CD4-positive, alpha-beta T cell (primary cell): ENCODE data around the gene PHF12. TPM values are rescaled to one million over a fixed set of nuclear protein-coding genes. Genes with fewer than 3 reads are reported as not detected.

Experiments
- ATAC-seq: fragments of 200-7000 bp; cut with Tn5 transposase; one replicate; pipeline ENCODE4 v1.10.0; 2022; ENCODE audit warnings: mild to moderate bottlenecking; ENCODE audit not compliant: poor library complexity
- CTCF ChIA-PET: fragments of 350-600 bp; sonication (Branson Sonifier 250); formaldehyde crosslinking; loops from one replicate; lab custom pipeline; 2021; ENCODE audit warnings: antibody characterized with exemption, inconsistent platforms; lab: Charles Lee
- POLR2A ChIA-PET: fragments of 350-600 bp; sonication (Branson Sonifier 250); formaldehyde crosslinking; loops from one replicate; lab custom pipeline; 2021; ENCODE audit warnings: antibody characterized with exemption, inconsistent platforms; lab: Charles Lee
- DNase-seq, 14 experiments: peaks; one replicate each; pipeline ENCODE4 v3.0.0-alpha.2; 2013 to 2020; ENCODE audit warnings: mixed read lengths in 2 of 14
- H3K27ac ChIP-seq, 2 donors: one replicate each; pipeline versions ENCODE4 v1.5.1 to v1.7.0; 2013; ENCODE audit warnings: low read length in 2 of 2, low read depth in 1 of 2, mild to moderate bottlenecking in 1 of 2
- H3K27me3 ChIP-seq, 2 experiments: 1 replicate in 1 of 2; 2 replicates in 1 of 2; pipeline versions ENCODE4 v1.6.1 to v1.7.0; 2013; ENCODE audit warnings: low read length in 2 of 2, control low read depth in 1 of 2, mild to moderate bottlenecking in 1 of 2, moderate library complexity in 1 of 2; ENCODE audit not compliant: insufficient read depth in 2 of 2, control insufficient read depth in 1 of 2
- H3K36me3 ChIP-seq: one replicate; pipeline ENCODE4 v1.6.1; 2013; ENCODE audit warnings: low read length, control low read depth; ENCODE audit not compliant: insufficient read depth
- H3K4me1 ChIP-seq: one replicate; pipeline ENCODE4 v1.6.1; 2013; ENCODE audit warnings: low read length, control low read depth; ENCODE audit not compliant: insufficient read depth
- H3K4me3 ChIP-seq: one replicate; pipeline ENCODE4 v1.5.1; 2013; ENCODE audit warnings: mild to moderate bottlenecking, low read length, moderate library complexity
- H3K9me3 ChIP-seq, 2 experiments: 1 replicate in 1 of 2; 2 replicates in 1 of 2; pipeline versions ENCODE4 v1.6.1 to v1.7.0; 2013; ENCODE audit warnings: low read length in 2 of 2, mild to moderate bottlenecking in 2 of 2, control low read depth in 1 of 2, moderate library complexity in 1 of 2; ENCODE audit not compliant: control insufficient read depth in 1 of 2, insufficient read depth in 1 of 2
- H3K27ac Mint-ChIP-seq: one replicate; pipeline ENCODE4 v1.8.0; 2020; ENCODE audit warnings: mixed read lengths
- H3K27me3 Mint-ChIP-seq: one replicate; pipeline ENCODE4 v1.8.0; 2021; ENCODE audit warnings: mixed read lengths
- H3K36me3 Mint-ChIP-seq: one replicate; pipeline ENCODE4 v1.8.0; 2021; ENCODE audit warnings: low read depth, mixed read lengths
- H3K4me1 Mint-ChIP-seq: one replicate; pipeline ENCODE4 v1.8.0; 2021; ENCODE audit warnings: low read depth, mixed read lengths
- H3K4me3 Mint-ChIP-seq: one replicate; pipeline ENCODE4 v1.8.0; 2020; ENCODE audit warnings: mild to moderate bottlenecking, mixed read lengths
- H3K9me3 Mint-ChIP-seq: one replicate; pipeline ENCODE4 v1.8.0; 2020; ENCODE audit warnings: mixed read lengths
- CTCF ChIP-seq: fragments of 200-600 bp; IDR thresholded peaks from one replicate; pipeline ENCODE4 v1.8.0; 2022; ENCODE audit warnings: antibody characterized with exemption, mild to moderate bottlenecking
- intact Hi-C, 2 experiments: fragments of 100-400 bp; cut with DNase I in 1 of 2; cut with micrococcal nuclease in 1 of 2; formaldehyde crosslinking; loops; one replicate each; pipeline versions ENCODE4 v1.15.1 to v1.9.0; 2023 to 2025; cut with DNase I, micrococcal nuclease
- total RNA-seq, 174 experiments: library from RNA in 2 of 174; stranded (reverse) in 2 of 174; gene quantifications; one replicate each; pipeline ENCODE4 v1.2.3 and lab custom pipeline; 2021 to 2026

PHF12 gene
- total RNA-seq, 2 experiments from 2014 or later, result 232 to 247 TPM

GRCh38 chr17:28953444-28954118, 2.3 kb upstream of the PHF12 start:
- ATAC-seq, result no peak

GRCh38 chr17:28951991-28952975, 965 bp upstream of the PHF12 start:
- ChIA-PET CTCF (interaction anchor here (1.0 to 5.7 kb wide), 15 partner anchors 8 to 305 kb away, joined by 3 to 56 read pairs (median 5); partner anchors contain the start of genes DHRS13, FAM222B, FLOT2 and NEK8), POLR2A (interaction anchor here (0.6 to 10.3 kb wide), 44 partner anchors 9 to 1838 kb away, joined by 3 to 150 read pairs (median 6); partner anchors contain the start of genes ABHD15, ALDOC, BLTP2 and DHRS13)
- Histone ChIP-seq H3K27me3 (no peaks in the 10 kb centered on the region), H3K27ac (peak overlapping the region; percentile 94 to 97), H3K4me3 (peak overlapping the region; percentile 64), H3K9me3 (no peaks in the 10 kb centered on the region), H3K4me1 (peaks cover 34% of the 10 kb centered on the region), H3K36me3 (no peaks in the 10 kb centered on the region)
- peak; percentile 71 for ATAC-seq
- peaks cover 28% of the 10 kb centered on the region for H3K36me3 Mint-ChIP-seq
- H3K9me3 Mint-ChIP-seq, result no peaks in the 10 kb centered on the region
- no peak overlapping the region for H3K4me3 Mint-ChIP-seq
- no peak overlapping the region for H3K27ac Mint-ChIP-seq
- DNase-seq, result peak; percentile 89 to 100 (median 94)
- intact Hi-C loops, result loop anchor here (1.0 to 10.0 kb wide), 13 partner anchors 35 to 633 kb away; partner anchors contain the start of genes TLCD1 (in 2 of the 2), ALDOC (in 1 of the 2), BLTP2 (in 1 of the 2) and DHRS13 (in 1 of the 2)
- H3K4me1 Mint-ChIP-seq, result peaks cover 15% of the 10 kb centered on the region
- no peak for TF ChIP-seq CTCF
- no peaks in the 10 kb centered on the region for H3K27me3 Mint-ChIP-seq

More at GRCh38 chr17:28953444-28954118, 2.3 kb upstream of the PHF12 start:
- Mint-ChIP-seq H3K27ac (no peak overlapping the region), H3K4me3 (peak overlapping the region; percentile 57), H3K36me3 (peaks cover 20% of the 10 kb centered on the region), H3K9me3 (no peaks in the 10 kb centered on the region), H3K4me1 (peaks cover 2% of the 10 kb centered on the region), H3K27me3 (no peaks in the 10 kb centered on the region)
- Histone ChIP-seq H3K36me3 (no peaks in the 10 kb centered on the region), H3K4me3 (no peak overlapping the region), H3K27me3 (no peaks in the 10 kb centered on the region), H3K4me1 (peaks cover 28% of the 10 kb centered on the region), H3K9me3 (no peaks in the 10 kb centered on the region), H3K27ac (peak overlapping the region; percentile 49 to 68)
- intact Hi-C loops, result loop anchor here (1.0 to 10.0 kb wide), 11 partner anchors 36 to 631 kb away; partner anchors contain the start of genes TLCD1 (in 2 of the 2), ALDOC (in 1 of the 2), BLTP2 (in 1 of the 2) and ERAL1 (in 1 of the 2)
- ChIA-PET POLR2A (interaction anchor here (1.0 to 10.3 kb wide), 8 partner anchors 10 to 303 kb away, joined by 5 to 150 read pairs (median 34); partner anchors contain the start of genes FLOT2, NEK8, RPL23A and TLCD1), CTCF (interaction anchor here (0.6 to 5.7 kb wide), 24 partner anchors 10 to 291 kb away, joined by 3 to 56 read pairs (median 4); partner anchors contain the start of genes DHRS13, FAM222B, FLOT2 and NEK8)
- DNase-seq, result peak; percentile 12 to 74 (median 40)
- peak; percentile 80 for TF ChIP-seq CTCF
